Measurements from ENCODE around the gene ACTA2. TPM values are rescaled to one million over a fixed set of nuclear protein-coding genes. Genes with fewer than 3 reads are reported as not detected.

Gene ACTA2
- total RNA-seq, 4 donors from 2014 or later: 146 to 162 (median 152) TPM

- Histone ChIP-seq H3K4me3 (peak within 1 kb of the TSS; percentile 88), H3K36me3 (no peaks in the 10 kb centered on the region), H3K4me1 (peaks cover 44% of the 10 kb centered on the region), H3K27me3 (no peaks in the 10 kb centered on the region), H3K27ac (peak within 1 kb of the TSS; percentile 97), H3K9me3 (no peaks in the 10 kb centered on the region)
- DNase-seq (ENCODE audit: low spot score in 2 of 2): peak; percentile 89 to 93
- TF ChIP-seq POLR2A (IDR thresholded peaks at IDR 0.05) (peak in 1 of 2 donors; percentile 50), POLR2AphosphoS5 (IDR thresholded peaks at IDR 0.05) (peak in 1 of 3 donors; percentile 18)
- TF ChIP-seq, protein P1, sequence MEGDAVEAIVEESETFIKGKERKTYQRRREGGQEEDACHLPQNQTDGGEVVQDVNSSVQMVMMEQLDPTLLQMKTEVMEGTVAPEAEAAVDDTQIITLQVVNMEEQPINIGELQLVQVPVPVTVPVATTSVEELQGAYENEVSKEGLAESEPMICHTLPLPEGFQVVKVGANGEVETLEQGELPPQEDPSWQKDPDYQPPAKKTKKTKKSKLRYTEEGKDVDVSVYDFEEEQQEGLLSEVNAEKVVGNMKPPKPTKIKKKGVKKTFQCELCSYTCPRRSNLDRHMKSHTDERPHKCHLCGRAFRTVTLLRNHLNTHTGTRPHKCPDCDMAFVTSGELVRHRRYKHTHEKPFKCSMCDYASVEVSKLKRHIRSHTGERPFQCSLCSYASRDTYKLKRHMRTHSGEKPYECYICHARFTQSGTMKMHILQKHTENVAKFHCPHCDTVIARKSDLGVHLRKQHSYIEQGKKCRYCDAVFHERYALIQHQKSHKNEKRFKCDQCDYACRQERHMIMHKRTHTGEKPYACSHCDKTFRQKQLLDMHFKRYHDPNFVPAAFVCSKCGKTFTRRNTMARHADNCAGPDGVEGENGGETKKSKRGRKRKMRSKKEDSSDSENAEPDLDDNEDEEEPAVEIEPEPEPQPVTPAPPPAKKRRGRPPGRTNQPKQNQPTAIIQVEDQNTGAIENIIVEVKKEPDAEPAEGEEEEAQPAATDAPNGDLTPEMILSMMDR (IDR thresholded peaks at IDR 0.05): no peak
- WGBS: under 1% methylated on average over 31 of the region's 51 CpGs
These were observed 38.0 kb upstream of the ACTA2 start, which contains the start of gene FAS for GRCh38 chr10:88990384-88991160. Gene FAS, plus strand, starts transcription at chr10:88990798. Its CDS starts 79 bp downstream, at chr10:88990877.

GRCh38 chr10:88989824-88990383 lies 37.3 kb upstream of the ACTA2 start:
- 10% methylated on average over 8 of the region's 8 CpGs for WGBS
- H3K4me1 ChIP-seq: peaks cover 38% of the 10 kb centered on the region
- DNase-seq (ENCODE audit: low spot score in 2 of 2): no peak

GRCh38 chr10:88989423-88989822 lies 36.9 kb upstream of the ACTA2 start:
- TF ChIP-seq, protein P1 (IDR thresholded peaks at IDR 0.05): no peak
- TF ChIP-seq POLR2AphosphoS5 (IDR thresholded peaks at IDR 0.05) (no peak), POLR2A (IDR thresholded peaks at IDR 0.05) (no peak), EP300 (IDR thresholded peaks at IDR 0.05) (no peak)
- DNase-seq (ENCODE audit: low spot score in 2 of 2): no peak
- Histone ChIP-seq H3K9me3 (no peaks in the 10 kb centered on the region), H3K27me3 (no peaks in the 10 kb centered on the region), H3K36me3 (no peaks in the 10 kb centered on the region), H3K27ac (peak overlapping the region; percentile 97), H3K4me3 (peak overlapping the region; percentile 88), H3K4me1 (peaks cover 34% of the 10 kb centered on the region)
- 62% methylated on average over 2 of the region's 2 CpGs for WGBS

More at GRCh38 chr10:88989824-88990383, 37.3 kb upstream of the ACTA2 start:
- Histone ChIP-seq H3K9me3 (no peaks in the 10 kb centered on the region), H3K4me3 (peak overlapping the region; percentile 88), H3K27ac (peak overlapping the region; percentile 97), H3K36me3 (no peaks in the 10 kb centered on the region), H3K27me3 (no peaks in the 10 kb centered on the region)
- no peak for TF ChIP-seq EP300 (IDR thresholded peaks at IDR 0.05)
- TF ChIP-seq POLR2A (IDR thresholded peaks at IDR 0.05): peak in 1 of 2 donors; percentile 23
- peak in 1 of 3 donors; percentile 28 for TF ChIP-seq POLR2AphosphoS5 (IDR thresholded peaks at IDR 0.05)

GRCh38 chr10:88987840-88988239 lies 35.3 kb upstream of the ACTA2 start:
- 44% methylated on average over 2 of the region's 2 CpGs for WGBS
- no peaks in the 10 kb centered on the region for H3K27me3 ChIP-seq
- no peak overlapping the region for H3K27ac ChIP-seq
- TF ChIP-seq POLR2A (IDR thresholded peaks at IDR 0.05) (no peak), POLR2AphosphoS5 (IDR thresholded peaks at IDR 0.05) (no peak), EP300 (IDR thresholded peaks at IDR 0.05) (no peak)
- TF ChIP-seq, protein P1 (IDR thresholded peaks at IDR 0.05): no peak
- H3K4me3 ChIP-seq: no peak overlapping the region
- H3K9me3 ChIP-seq: no peaks in the 10 kb centered on the region
- H3K4me1 ChIP-seq: peaks cover 18% of the 10 kb centered on the region
- no peaks in the 10 kb centered on the region for H3K36me3 ChIP-seq
- DNase-seq (ENCODE audit: low spot score in 2 of 2): no peak

- TF ChIP-seq, protein P1 (IDR thresholded peaks at IDR 0.05): no peak
- TF ChIP-seq POLR2AphosphoS5 (IDR thresholded peaks at IDR 0.05) (no peak), POLR2A (IDR thresholded peaks at IDR 0.05) (no peak), EP300 (IDR thresholded peaks at IDR 0.05) (no peak)
- Histone ChIP-seq H3K9me3 (no peaks in the 10 kb centered on the region), H3K27me3 (no peaks in the 10 kb centered on the region), H3K36me3 (no peaks in the 10 kb centered on the region), H3K4me3 (no peak overlapping the region), H3K4me1 (peaks cover 14% of the 10 kb centered on the region), H3K27ac (no peak overlapping the region)
- no peak for DNase-seq (ENCODE audit: low spot score in 2 of 2)
These were observed 34.7 kb upstream of the ACTA2 start for GRCh38 chr10:88987243-88987725.
